Measurements from ENCODE around the gene CYB5R4. TPM values are rescaled to one million over a fixed set of nuclear protein-coding genes. Genes with fewer than 3 reads are reported as not detected.

The CYB5R4 gene
- total RNA-seq, 1 experiment from 2014 or later: 23.8 TPM

- intact Hi-C loops (cut with micrococcal nuclease; ENCODE audit: unreplicated experiment): no loop called here
- H3K27me3 ChIP-seq (replicated peaks; ENCODE audit: insufficient read depth, low read depth, low read length, poor library complexity): no peaks in the 10 kb centered on the region
- H3K36me3 ChIP-seq (ENCODE audit: insufficient read depth, low read length, poor library complexity, severe bottlenecking): no peaks in the 10 kb centered on the region
- BruUV-seq (replicated peaks): no TSS peak
- no peak overlapping the region for H3K27ac ChIP-seq (ENCODE audit: low read depth, low read length, poor library complexity, severe bottlenecking)
- TF ChIP-seq CTCF (conservative IDR thresholded peaks at IDR 0.05; ENCODE audit: low read depth, low read length): no peak
- TF ChIP-seq EZH2 (IDR thresholded peaks at IDR 0.05; ENCODE audit: borderline replicate concordance, low read depth, low read length, poor library complexity, severe bottlenecking): no peak
- H3K4me1 ChIP-seq (ENCODE audit: insufficient read depth, low read length, poor library complexity, severe bottlenecking): no peaks in the 10 kb centered on the region
- no peak for DNase-seq (ENCODE audit: low spot score)
- POLR2A ChIA-PET (ENCODE audit: low non-redundant PET): no interaction called here
- no peak overlapping the region for H3K4me3 ChIP-seq (ENCODE audit: low read depth, low read length, poor library complexity, severe bottlenecking)
- CTCF ChIA-PET: no interaction called here
- peaks cover 2% of the 10 kb centered on the region for H3K9me3 ChIP-seq (ENCODE audit: low read depth, low read length, poor library complexity, severe bottlenecking)
Measured at GRCh38 chr6:83846291-83846690, 13.2 kb upstream of the CYB5R4 start.

- CTCF ChIA-PET: no interaction called here
Measured at GRCh38 chr6:83847179-83847578, 12.3 kb upstream of the CYB5R4 start.

GRCh38 chr6:83849127-83849526 is 10.4 kb upstream of the CYB5R4 start:
- TF ChIP-seq CTCF (conservative IDR thresholded peaks at IDR 0.05; ENCODE audit: low read depth, low read length) (no peak), EZH2 (IDR thresholded peaks at IDR 0.05; ENCODE audit: borderline replicate concordance, low read depth, low read length, poor library complexity, severe bottlenecking) (no peak)
- Histone ChIP-seq H3K27ac (ENCODE audit: low read depth, low read length, poor library complexity, severe bottlenecking) (no peak overlapping the region), H3K36me3 (ENCODE audit: insufficient read depth, low read length, poor library complexity, severe bottlenecking) (no peaks in the 10 kb centered on the region), H3K4me1 (ENCODE audit: insufficient read depth, low read length, poor library complexity, severe bottlenecking) (peaks cover 8% of the 10 kb centered on the region), H3K4me3 (ENCODE audit: low read depth, low read length, poor library complexity, severe bottlenecking) (no peak overlapping the region), H3K9me3 (ENCODE audit: low read depth, low read length, poor library complexity, severe bottlenecking) (no peaks in the 10 kb centered on the region), H3K27me3 (replicated peaks; ENCODE audit: insufficient read depth, low read depth, low read length, poor library complexity) (peaks cover 19% of the 10 kb centered on the region)
- DNase-seq (ENCODE audit: low spot score): no peak
- intact Hi-C loops (cut with micrococcal nuclease; ENCODE audit: unreplicated experiment): no loop called here
- ChIA-PET POLR2A (ENCODE audit: low non-redundant PET) (no interaction called here), CTCF (no interaction called here)
- no TSS peak for BruUV-seq (replicated peaks)

More at GRCh38 chr6:83847179-83847578, 12.3 kb upstream of the CYB5R4 start:
- no peaks in the 10 kb centered on the region for H3K36me3 ChIP-seq (ENCODE audit: insufficient read depth, low read length, poor library complexity, severe bottlenecking)
- H3K27me3 ChIP-seq (replicated peaks; ENCODE audit: insufficient read depth, low read depth, low read length, poor library complexity): peaks cover 4% of the 10 kb centered on the region
- H3K9me3 ChIP-seq (ENCODE audit: low read depth, low read length, poor library complexity, severe bottlenecking): no peaks in the 10 kb centered on the region
- no peak for DNase-seq (ENCODE audit: low spot score)
- no TSS peak for BruUV-seq (replicated peaks)
- intact Hi-C loops (cut with micrococcal nuclease; ENCODE audit: unreplicated experiment): no loop called here
- POLR2A ChIA-PET (ENCODE audit: low non-redundant PET): no interaction called here
- no peak for TF ChIP-seq EZH2 (IDR thresholded peaks at IDR 0.05; ENCODE audit: borderline replicate concordance, low read depth, low read length, poor library complexity, severe bottlenecking)
- no peak for TF ChIP-seq CTCF (conservative IDR thresholded peaks at IDR 0.05; ENCODE audit: low read depth, low read length)
- H3K4me3 ChIP-seq (ENCODE audit: low read depth, low read length, poor library complexity, severe bottlenecking): no peak overlapping the region
- H3K27ac ChIP-seq (ENCODE audit: low read depth, low read length, poor library complexity, severe bottlenecking): no peak overlapping the region
- H3K4me1 ChIP-seq (ENCODE audit: insufficient read depth, low read length, poor library complexity, severe bottlenecking): no peaks in the 10 kb centered on the region
